Endodermal cell (in vitro differentiated cells): Measurements from ENCODE around the gene KCNB1. TPM values are rescaled to one million over a fixed set of nuclear protein-coding genes. Genes with fewer than 3 reads are reported as not detected.

Source experiments
- DNase-seq: peaks from one replicate; pipeline ENCODE4 v3.0.0-alpha.2; 2017
- H3K27ac ChIP-seq: 2 replicates; pipeline ENCODE4 v1.5.1; 2013; ENCODE audit warnings: mild to moderate bottlenecking, low read depth, low read length, moderate library complexity
- H3K27me3 ChIP-seq: 2 replicates; pipeline ENCODE4 v1.6.1; 2013; ENCODE audit warnings: mild to moderate bottlenecking, low read length, moderate library complexity; ENCODE audit not compliant: insufficient read depth, control insufficient read depth, poor library complexity, severe bottlenecking
- H3K36me3 ChIP-seq: 2 replicates; pipeline ENCODE4 v1.7.0; 2013; ENCODE audit warnings: mild to moderate bottlenecking, low read length, moderate library complexity; ENCODE audit not compliant: control insufficient read depth, insufficient read depth
- H3K4me1 ChIP-seq: one replicate; pipeline ENCODE4 v1.7.0; 2013; ENCODE audit warnings: low read length; ENCODE audit not compliant: control insufficient read depth, insufficient read depth
- H3K4me3 ChIP-seq: 2 replicates; pipeline ENCODE4 v1.5.1; 2013; ENCODE audit warnings: mild to moderate bottlenecking, low read length, moderate library complexity
- H3K9ac ChIP-seq: 2 replicates; pipeline ENCODE4 v1.6.1; 2013; ENCODE audit warnings: mild to moderate bottlenecking, low read length, moderate library complexity; ENCODE audit not compliant: poor library complexity, severe bottlenecking; ENCODE audit errors: extremely low read depth
- H3K9me3 ChIP-seq: 2 replicates; pipeline ENCODE4 v1.6.1; 2013; ENCODE audit warnings: mild to moderate bottlenecking, low read length, moderate library complexity; ENCODE audit not compliant: control insufficient read depth
- H3K27ac Mint-ChIP-seq: 2 replicates; pipeline ENCODE4 v1.8.0; 2020; ENCODE audit warnings: mixed read lengths
- H3K27me3 Mint-ChIP-seq: 2 replicates; pipeline ENCODE4 v1.8.0; 2021; ENCODE audit warnings: mild to moderate bottlenecking, mixed read lengths; ENCODE audit not compliant: insufficient read depth
- H3K36me3 Mint-ChIP-seq: 2 replicates; pipeline ENCODE4 v1.8.0; 2020; ENCODE audit warnings: low read depth, mixed read lengths
- H3K4me1 Mint-ChIP-seq: 2 replicates; pipeline ENCODE4 v1.8.0; 2020; ENCODE audit warnings: mixed read lengths
- H3K4me3 Mint-ChIP-seq: 2 replicates; pipeline ENCODE4 v1.8.0; 2020; ENCODE audit warnings: mild to moderate bottlenecking, moderate library complexity, mixed read lengths
- H3K9me3 Mint-ChIP-seq: 2 replicates; pipeline ENCODE4 v1.8.0; 2020; ENCODE audit warnings: mild to moderate bottlenecking, mixed read lengths
- WGBS, 2 experiments: methylation state at CpG; one replicate each; pipeline versions ENCODE4 v1.1.5 to v1.1.7; 2013; ENCODE audit warnings: missing lambda C conversion rate in 2 of 2, mixed read lengths in 1 of 2; ENCODE audit not compliant: insufficient coverage in 1 of 2, insufficient read length in 1 of 2; 5-methylcytosine and 5-hydroxymethylcytosine counted together
- total RNA-seq, 2 donors: library from RNA; stranded (reverse); fragmentation: NEBNext Ultra II Directional in 1 of 2; extraction: Animal tissue kit (Norgen Biotek cat#: 25700) in 1 of 2; gene quantifications; 2 replicates in 1 of 2; 3 replicates in 1 of 2; pipeline ENCODE4 v1.2.1, GENCODE V29; 2021
- TF ChIP-seq, protein P1 (sequence below): fragments of 200-600 bp; sonication (generic); conservative IDR thresholded peaks from 2 replicates; pipeline ENCODE4 v1.5.0; 2021; ENCODE audit warnings: antibody characterized with exemption, mild to moderate bottlenecking

The KCNB1 gene
- total RNA-seq, 2 donors from 2014 or later, result 0.46 to 0.84 TPM

DNA sequence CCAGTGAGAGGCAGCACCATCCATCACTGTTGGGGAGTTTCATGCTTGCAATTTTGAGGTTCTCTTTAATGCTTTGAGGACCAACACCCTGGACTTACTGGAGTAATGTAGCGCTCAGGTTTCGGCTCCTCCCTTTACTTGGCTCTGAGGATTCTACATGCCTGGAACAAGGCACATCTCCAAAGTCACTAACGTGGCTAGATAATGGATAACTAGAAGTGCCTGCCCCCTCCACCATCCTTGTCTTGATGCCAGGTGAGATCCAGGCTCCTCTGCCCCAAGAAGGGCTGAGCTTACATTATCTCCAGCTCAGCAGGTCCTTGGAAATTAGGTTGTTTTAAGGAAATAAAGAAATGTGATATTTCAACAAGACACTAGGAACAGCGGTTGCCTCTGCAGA, 129.1 kb downstream of the KCNB1 start:
- 96% methylated on average over 4 of the region's 4 CpGs for WGBS, 2 experiments
- TF ChIP-seq, protein P1, sequence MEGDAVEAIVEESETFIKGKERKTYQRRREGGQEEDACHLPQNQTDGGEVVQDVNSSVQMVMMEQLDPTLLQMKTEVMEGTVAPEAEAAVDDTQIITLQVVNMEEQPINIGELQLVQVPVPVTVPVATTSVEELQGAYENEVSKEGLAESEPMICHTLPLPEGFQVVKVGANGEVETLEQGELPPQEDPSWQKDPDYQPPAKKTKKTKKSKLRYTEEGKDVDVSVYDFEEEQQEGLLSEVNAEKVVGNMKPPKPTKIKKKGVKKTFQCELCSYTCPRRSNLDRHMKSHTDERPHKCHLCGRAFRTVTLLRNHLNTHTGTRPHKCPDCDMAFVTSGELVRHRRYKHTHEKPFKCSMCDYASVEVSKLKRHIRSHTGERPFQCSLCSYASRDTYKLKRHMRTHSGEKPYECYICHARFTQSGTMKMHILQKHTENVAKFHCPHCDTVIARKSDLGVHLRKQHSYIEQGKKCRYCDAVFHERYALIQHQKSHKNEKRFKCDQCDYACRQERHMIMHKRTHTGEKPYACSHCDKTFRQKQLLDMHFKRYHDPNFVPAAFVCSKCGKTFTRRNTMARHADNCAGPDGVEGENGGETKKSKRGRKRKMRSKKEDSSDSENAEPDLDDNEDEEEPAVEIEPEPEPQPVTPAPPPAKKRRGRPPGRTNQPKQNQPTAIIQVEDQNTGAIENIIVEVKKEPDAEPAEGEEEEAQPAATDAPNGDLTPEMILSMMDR, result no peak
- H3K4me3 ChIP-seq, result no peak overlapping the region

DNA sequence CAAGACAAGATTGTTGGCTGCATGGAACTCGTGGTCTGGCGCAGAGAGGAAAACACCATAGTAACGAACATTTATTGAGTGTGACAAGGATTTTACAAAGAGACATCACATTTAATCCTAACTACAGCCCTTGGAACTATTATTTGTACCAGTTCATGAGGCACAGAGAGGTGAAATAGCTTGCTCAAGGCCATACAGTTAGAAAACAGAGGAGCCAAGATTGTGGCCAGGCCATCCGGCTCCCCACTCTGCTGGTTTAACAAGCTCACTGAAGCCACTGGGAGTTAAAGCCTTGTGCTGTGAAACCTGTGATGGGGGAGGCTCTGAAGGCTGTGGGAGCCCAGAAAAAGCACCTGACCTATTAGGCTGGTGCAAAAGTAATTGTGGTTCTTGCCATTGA, 129.7 kb downstream of the KCNB1 start:
- no peak for DNase-seq
- no peak overlapping the region for H3K4me3 ChIP-seq
- no peaks in the 10 kb centered on the region for H3K9me3 Mint-ChIP-seq
- 81 to 96% methylated on average over 4 of the region's 4 CpGs for WGBS, 2 experiments
- no peaks in the 10 kb centered on the region for H3K9me3 ChIP-seq
- H3K27ac Mint-ChIP-seq, result no peak overlapping the region
- TF ChIP-seq, protein P1, result no peak
- peaks cover 2% of the 10 kb centered on the region for H3K27me3 Mint-ChIP-seq
- H3K36me3 ChIP-seq, result no peaks in the 10 kb centered on the region
- H3K4me1 Mint-ChIP-seq, result peaks cover under 1% of the 10 kb centered on the region
- no peaks in the 10 kb centered on the region for H3K4me1 ChIP-seq
- H3K9ac ChIP-seq, result no peak overlapping the region
- H3K27me3 ChIP-seq, result no peaks in the 10 kb centered on the region
- no peaks in the 10 kb centered on the region for H3K36me3 Mint-ChIP-seq
- H3K4me3 Mint-ChIP-seq, result no peak overlapping the region
- no peak overlapping the region for H3K27ac ChIP-seq

More for the DNA sequence above, 129.1 kb downstream of the KCNB1 start:
- no peaks in the 10 kb centered on the region for H3K4me1 ChIP-seq
- H3K27ac ChIP-seq, result no peak overlapping the region
- Mint-ChIP-seq H3K4me3 (no peak overlapping the region), H3K9me3 (no peaks in the 10 kb centered on the region), H3K27me3 (peaks cover 2% of the 10 kb centered on the region), H3K27ac (no peak overlapping the region), H3K36me3 (no peaks in the 10 kb centered on the region), H3K4me1 (no peaks in the 10 kb centered on the region)
- no peaks in the 10 kb centered on the region for H3K27me3 ChIP-seq
- no peak for DNase-seq
- no peaks in the 10 kb centered on the region for H3K9me3 ChIP-seq
- H3K36me3 ChIP-seq, result no peaks in the 10 kb centered on the region
- no peak overlapping the region for H3K9ac ChIP-seq

DNA sequence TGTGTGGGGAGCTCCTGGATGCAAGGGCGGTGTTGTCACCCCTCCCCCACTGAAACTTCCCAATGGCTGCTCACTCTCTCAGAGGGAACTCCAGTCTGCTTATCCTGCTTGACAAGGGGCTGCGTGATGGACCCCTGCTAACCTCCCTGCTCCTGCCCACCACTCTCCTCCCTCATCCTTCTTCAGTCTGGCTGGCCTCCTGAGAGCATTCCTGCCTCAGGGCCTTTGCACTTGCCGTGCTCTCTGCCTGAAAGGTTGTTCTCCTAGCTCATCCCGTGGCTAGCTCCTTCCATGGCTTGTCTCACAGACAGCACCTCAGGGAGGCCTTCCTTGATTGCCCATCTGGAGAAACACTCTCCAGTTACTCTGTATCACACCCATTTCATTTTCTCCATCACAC, 130.7 kb downstream of the KCNB1 start:
- Histone ChIP-seq H3K4me1 (no peaks in the 10 kb centered on the region), H3K4me3 (no peak overlapping the region), H3K9ac (no peak overlapping the region), H3K27ac (no peak overlapping the region), H3K36me3 (no peaks in the 10 kb centered on the region), H3K9me3 (no peaks in the 10 kb centered on the region), H3K27me3 (no peaks in the 10 kb centered on the region)
- TF ChIP-seq, protein P1, result no peak
- H3K9me3 Mint-ChIP-seq, result no peaks in the 10 kb centered on the region
- H3K4me3 Mint-ChIP-seq, result no peak overlapping the region
- no peaks in the 10 kb centered on the region for H3K36me3 Mint-ChIP-seq
- no peak for DNase-seq
- H3K4me1 Mint-ChIP-seq, result peaks cover 2% of the 10 kb centered on the region
- 86 to 93% methylated on average over 3 to 4 of the region's 4 CpGs for WGBS, 2 experiments
- peaks cover 2% of the 10 kb centered on the region for H3K27me3 Mint-ChIP-seq
- no peak overlapping the region for H3K27ac Mint-ChIP-seq
